IMR-90 (cell line): ENCODE measurements around the gene ABR. TPM values are rescaled to one million over a fixed set of nuclear protein-coding genes. Genes with fewer than 3 reads are reported as not detected.

Experiments
- ATAC-seq: fragments of 200-7000 bp; cut with Tn5 transposase; 2 replicates; pipeline ENCODE4 v1.9.1; 2020; ENCODE audit warnings: low read depth, mild to moderate bottlenecking, moderate library complexity
- BruUV-seq: library from RNA; stranded (reverse); fragments of 400-500 nt; replicated peaks from 2 replicates; lab custom pipeline; 2021; lab: Mats Ljungman, UMichigan
- CTCF ChIA-PET: fragments of 300-600 bp; formaldehyde crosslinking; extraction: SDS; loops from one replicate; lab custom pipeline; 2021; ENCODE audit warnings: antibody characterized with exemption; lab: Yijun Ruan, JAX
- POLR2A ChIA-PET: fragments of 300-600 bp; sonication (Branson Sonifier 250); formaldehyde crosslinking; loops from one replicate; lab custom pipeline; 2022; ENCODE audit warnings: antibody characterized with exemption; ENCODE audit not compliant: unreplicated experiment; lab: Charles Lee
- DNase-seq: peaks from one replicate; pipeline ENCODE4 v3.0.0; 2013
- H2AFZ ChIP-seq: replicated peaks from 2 replicates; pipeline ENCODE3; 2013; ENCODE audit warnings: low read length, mild to moderate bottlenecking; ENCODE audit not compliant: poor library complexity
- H2AK5ac ChIP-seq: 2 replicates; pipeline ENCODE4 v1.6.1; 2013; ENCODE audit warnings: low read depth, low read length, inconsistent platforms
- H2AK9ac ChIP-seq: replicated peaks from 2 replicates; pipeline ENCODE3; 2013; ENCODE audit warnings: mild to moderate bottlenecking, low read depth, low read length, moderate library complexity; ENCODE audit not compliant: poor library complexity
- H2BK120ac ChIP-seq: 2 replicates; pipeline ENCODE4 v1.6.1; 2013; ENCODE audit warnings: low read depth, low read length, inconsistent platforms
- H2BK15ac ChIP-seq: 3 replicates; pipeline ENCODE4 v1.6.1; 2013; ENCODE audit warnings: low read depth, low read length, inconsistent platforms
- H2BK20ac ChIP-seq: 2 replicates; pipeline ENCODE4 v1.6.1; 2013; ENCODE audit warnings: low read depth, mild to moderate bottlenecking, inconsistent platforms, low read length, moderate library complexity
- H2BK5ac ChIP-seq: 2 replicates; pipeline ENCODE4 v1.6.1; 2013; ENCODE audit warnings: mild to moderate bottlenecking, low read depth, low read length, inconsistent platforms; ENCODE audit not compliant: poor library complexity, severe bottlenecking
- H3K14ac ChIP-seq: replicated peaks from 2 replicates; pipeline ENCODE4 v1.6.1; 2013; ENCODE audit warnings: low read depth, low read length, inconsistent platforms
- H3K18ac ChIP-seq: 2 replicates; pipeline ENCODE4 v1.6.1; 2013; ENCODE audit warnings: low read depth, low read length, control low read depth
- H3K23ac ChIP-seq: 2 replicates; pipeline ENCODE4 v1.6.1; 2013; ENCODE audit warnings: low read depth, low read length, inconsistent platforms
- H3K27ac ChIP-seq: 2 replicates; pipeline ENCODE4 v1.5.1; 2013; ENCODE audit warnings: mild to moderate bottlenecking, control low read depth, low read length; ENCODE audit not compliant: insufficient read depth
- H3K27me3 ChIP-seq: 2 replicates; pipeline ENCODE4 v1.6.1; 2013; ENCODE audit warnings: low read length; ENCODE audit not compliant: control insufficient read depth, insufficient read depth
- H3K36me3 ChIP-seq: 2 replicates; pipeline ENCODE4 v1.6.1; 2013; ENCODE audit warnings: low read length, mixed read lengths; ENCODE audit not compliant: control insufficient read depth, insufficient read depth
- H3K4ac ChIP-seq: 2 replicates; pipeline ENCODE4 v1.6.1; 2013; ENCODE audit warnings: low read depth, low read length, inconsistent platforms
- H3K4me1 ChIP-seq: 2 replicates; pipeline ENCODE4 v1.6.1; 2013; ENCODE audit warnings: low read length, mixed read lengths; ENCODE audit not compliant: control insufficient read depth, insufficient read depth
- H3K4me2 ChIP-seq: 2 replicates; pipeline ENCODE4 v1.6.1; 2013; ENCODE audit warnings: low read depth, mild to moderate bottlenecking, control low read depth, low read length, moderate library complexity
- H3K4me3 ChIP-seq: 2 replicates; pipeline ENCODE4 v1.5.1; 2013; ENCODE audit warnings: low read depth, mild to moderate bottlenecking, control low read depth, low read length, moderate library complexity; ENCODE audit not compliant: insufficient read depth
- H3K56ac ChIP-seq: 2 replicates; pipeline ENCODE4 v1.6.1; 2013; ENCODE audit warnings: low read length, inconsistent platforms; ENCODE audit not compliant: insufficient read depth; ENCODE audit errors: extremely low read depth
- H3K79me1 ChIP-seq, 2 experiments: 2 replicates each; pipeline ENCODE4 v1.6.1; 2013; ENCODE audit warnings: low read length in 2 of 2, inconsistent platforms in 1 of 2, low read depth in 1 of 2
- H3K9ac ChIP-seq: 2 replicates; pipeline ENCODE4 v1.6.1; 2013; ENCODE audit warnings: low read depth, low read length, control low read depth
- H3K9me1 ChIP-seq: 2 replicates; pipeline ENCODE4 v1.6.1; 2013; ENCODE audit warnings: low read length, inconsistent platforms; ENCODE audit not compliant: insufficient read depth
- H3K9me3 ChIP-seq: 2 replicates; pipeline ENCODE4 v1.6.1; 2013; ENCODE audit warnings: low read length; ENCODE audit not compliant: control insufficient read depth, insufficient read depth
- H4K20me1 ChIP-seq: 2 replicates; pipeline ENCODE4 v1.6.1; 2013; ENCODE audit warnings: low read length, inconsistent platforms; ENCODE audit not compliant: insufficient read depth
- H4K5ac ChIP-seq: 2 replicates; pipeline ENCODE4 v1.6.1; 2013; ENCODE audit warnings: mild to moderate bottlenecking, low read depth, low read length, control low read depth
- H4K8ac ChIP-seq, 2 experiments: 2 replicates each; pipeline ENCODE4 v1.6.1; 2013; ENCODE audit warnings: low read depth in 2 of 2, low read length in 2 of 2, control low read depth in 1 of 2, inconsistent platforms in 1 of 2
- H4K91ac ChIP-seq: 2 replicates; pipeline ENCODE4 v1.6.1; 2013; ENCODE audit warnings: low read depth, low read length, inconsistent platforms; ENCODE audit not compliant: insufficient read depth
- BHLHE40 ChIP-seq: fragments of 150-350 bp; IDR thresholded peaks from 2 replicates; pipeline ENCODE4 v1.6.1; 2016; ENCODE audit warnings: mild to moderate bottlenecking, low read depth, low read length
- CEBPB ChIP-seq: IDR thresholded peaks from 2 replicates; pipeline ENCODE4 v1.6.1; 2012; ENCODE audit warnings: low read depth, low read length, improper control_type of control experiment
- CHD1 ChIP-seq: IDR thresholded peaks from 2 replicates; pipeline ENCODE4 v1.6.1; 2012; ENCODE audit warnings: low read depth, low read length, improper control_type of control experiment
- NFE2L2 ChIP-seq: fragments of 150-350 bp; IDR thresholded peaks from 2 replicates; pipeline ENCODE4 v1.6.1; 2016; ENCODE audit warnings: low read depth, mild to moderate bottlenecking, low read length
- POLR2A ChIP-seq: IDR thresholded peaks from 2 replicates; pipeline ENCODE4 v1.6.1; 2012; ENCODE audit warnings: mild to moderate bottlenecking, low read depth, low read length
- RAD21 ChIP-seq: IDR thresholded peaks from 2 replicates; pipeline ENCODE4 v1.6.1; 2012; ENCODE audit warnings: low read length, improper control_type of control experiment
- SMC3 ChIP-seq: fragments of 150-350 bp; IDR thresholded peaks from 2 replicates; pipeline ENCODE4 v1.6.1; 2016; ENCODE audit warnings: low read depth, mild to moderate bottlenecking, antibody characterized with exemption, low read length, moderate library complexity
- WGBS, 2 experiments: methylation state at CpG; one replicate each; pipeline versions ENCODE4 v1.1.5 to v1.1.7; 2013; ENCODE audit warnings: missing lambda C conversion rate in 2 of 2; ENCODE audit not compliant: insufficient read length in 1 of 2; ENCODE audit errors: extremely low coverage in 2 of 2; 5-methylcytosine and 5-hydroxymethylcytosine counted together
- dilution Hi-C: fragments of 300-500 bp; cut with HindIII; formaldehyde crosslinking; loops from one replicate; pipeline ENCODE4 v1.14.3; 2018; ENCODE audit warnings: low sequenced_read_pairs; ENCODE audit not compliant: unreplicated experiment
- in situ Hi-C: fragments of 300-500 bp; cut with MboI; formaldehyde crosslinking; loops from 3 replicates; pipeline ENCODE4 v1.14.3; 2019; ENCODE audit warnings: low sequenced_read_pairs, inconsistent platforms, mixed read lengths
- intact Hi-C: fragments of 100-400 bp; cut with micrococcal nuclease; formaldehyde crosslinking; loops from 2 replicates; pipeline ENCODE4 v1.10.0; 2022
- polyA plus RNA-seq, 3 experiments: library from polyadenylated mRNA; depleted of rRNA; stranded (reverse); fragments of >200 nt; gene quantifications; 2 replicates each; pipeline ENCODE4 v1.2.3, GENCODE V29; 2012; ENCODE audit warnings: low replicate concordance in 1 of 3
- total RNA-seq: library from RNA; depleted of rRNA; stranded (reverse); fragments of >200 nt; gene quantifications from 2 replicates; pipeline ENCODE4 v1.2.3, GENCODE V29; 2012
- TF ChIP-seq, protein P1 (sequence below): fragments of 150-350 bp; IDR thresholded peaks from 2 replicates; pipeline ENCODE4 v1.6.1; 2016; ENCODE audit warnings: low read depth, mild to moderate bottlenecking, low read length, moderate library complexity, borderline replicate concordance
- TF ChIP-seq, protein P2 (sequence below): conservative IDR thresholded peaks from 2 replicates; pipeline ENCODE4 v1.5.1; 2012; ENCODE audit warnings: mild to moderate bottlenecking, low read depth, low read length, improper control_type of control experiment

The ABR gene
- total and polyA plus RNA-seq, 2 of the 4 experiments (the other 2 are of a cell fraction) = 28.3 to 79.7 TPM

DNA sequence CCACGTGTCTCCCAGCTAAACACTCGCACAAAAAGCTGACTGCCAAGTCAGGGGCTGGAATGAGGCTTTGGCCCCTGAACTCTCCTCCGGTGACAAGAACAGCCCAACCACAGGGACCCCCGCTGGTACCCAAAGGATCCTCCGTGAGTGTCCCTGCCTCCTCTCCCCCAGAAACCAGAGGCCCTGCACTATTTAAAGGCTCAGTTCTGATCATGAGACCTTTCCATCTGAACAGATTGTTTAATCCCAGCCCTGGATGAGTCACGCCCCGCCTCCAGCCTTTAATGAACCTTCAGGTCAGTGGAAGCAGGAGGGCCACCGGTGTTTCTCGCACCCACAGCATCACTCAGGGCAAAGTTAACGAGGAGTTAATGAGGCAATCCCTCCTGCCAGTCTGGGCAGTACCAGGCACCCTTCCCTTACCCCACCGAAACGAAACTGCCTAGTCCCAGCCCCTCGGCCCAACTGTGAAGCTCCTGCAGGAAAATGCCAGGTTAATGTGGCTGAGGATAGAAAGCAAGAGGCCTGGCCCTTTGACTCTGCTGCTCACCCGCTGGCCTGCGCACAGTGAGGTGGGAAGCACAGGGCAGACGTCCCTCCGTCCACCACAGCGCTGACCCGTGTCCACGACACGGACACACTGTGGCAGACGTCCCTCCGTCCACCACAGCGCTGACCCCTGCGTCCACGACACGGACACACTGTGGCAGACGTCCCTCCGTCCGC, 150.4 kb downstream of the ABR start (continued):
- peak; percentile 14; the same call in 1 of the 2 replicates for TF ChIP-seq CEBPB
- peak; percentile 53; the same call in 1 of the 2 replicates for TF ChIP-seq BHLHE40
- TF ChIP-seq, protein P1, sequence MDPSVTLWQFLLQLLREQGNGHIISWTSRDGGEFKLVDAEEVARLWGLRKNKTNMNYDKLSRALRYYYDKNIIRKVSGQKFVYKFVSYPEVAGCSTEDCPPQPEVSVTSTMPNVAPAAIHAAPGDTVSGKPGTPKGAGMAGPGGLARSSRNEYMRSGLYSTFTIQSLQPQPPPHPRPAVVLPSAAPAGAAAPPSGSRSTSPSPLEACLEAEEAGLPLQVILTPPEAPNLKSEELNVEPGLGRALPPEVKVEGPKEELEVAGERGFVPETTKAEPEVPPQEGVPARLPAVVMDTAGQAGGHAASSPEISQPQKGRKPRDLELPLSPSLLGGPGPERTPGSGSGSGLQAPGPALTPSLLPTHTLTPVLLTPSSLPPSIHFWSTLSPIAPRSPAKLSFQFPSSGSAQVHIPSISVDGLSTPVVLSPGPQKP = no peak

DNA sequence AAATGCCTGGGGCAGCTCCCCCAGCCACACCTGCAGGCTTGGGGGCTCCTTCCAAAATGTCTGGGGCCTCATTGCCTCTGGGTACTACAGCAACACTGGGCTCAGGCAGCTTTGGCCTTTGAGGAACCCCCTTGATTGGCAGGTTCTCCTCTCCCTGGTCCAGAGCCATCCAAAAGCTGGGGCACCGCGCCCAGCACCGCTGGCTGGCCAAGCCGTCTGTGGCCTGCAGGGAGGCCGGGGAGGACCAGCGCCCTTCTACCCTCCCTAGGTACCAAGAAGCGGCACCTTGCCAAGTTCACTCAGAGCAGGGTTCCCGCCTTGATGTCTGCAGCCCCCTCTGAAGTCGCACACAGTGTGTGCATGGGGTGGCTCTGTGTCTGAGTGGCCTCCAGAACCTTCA, 152.7 kb downstream of the ABR start:
- in situ Hi-C loops = no loop called here

More for the DNA sequence above, 152.7 kb downstream of the ABR start:
- no peak overlapping the region for H3K4me2 ChIP-seq
- no peaks in the 10 kb centered on the region for H3K27me3 ChIP-seq
- H4K8ac ChIP-seq = no peak overlapping the region
- H3K4me3 ChIP-seq = no peak overlapping the region
- dilution Hi-C loops (no loop called here), intact Hi-C loops (no loop called here)
- peaks cover 21% of the 10 kb centered on the region for H3K4me1 ChIP-seq
- H3K18ac ChIP-seq = no peak overlapping the region
- no peaks in the 10 kb centered on the region for H3K9me3 ChIP-seq
- ChIA-PET CTCF (no interaction called here), POLR2A (no interaction called here)
- TF ChIP-seq BHLHE40 (no peak), CHD1 (no peak), SMC3 (no peak), NFE2L2 (no peak), RAD21 (no peak), POLR2A (no peak)
- TF ChIP-seq, protein P1 = no peak
- TF ChIP-seq, protein P2, sequence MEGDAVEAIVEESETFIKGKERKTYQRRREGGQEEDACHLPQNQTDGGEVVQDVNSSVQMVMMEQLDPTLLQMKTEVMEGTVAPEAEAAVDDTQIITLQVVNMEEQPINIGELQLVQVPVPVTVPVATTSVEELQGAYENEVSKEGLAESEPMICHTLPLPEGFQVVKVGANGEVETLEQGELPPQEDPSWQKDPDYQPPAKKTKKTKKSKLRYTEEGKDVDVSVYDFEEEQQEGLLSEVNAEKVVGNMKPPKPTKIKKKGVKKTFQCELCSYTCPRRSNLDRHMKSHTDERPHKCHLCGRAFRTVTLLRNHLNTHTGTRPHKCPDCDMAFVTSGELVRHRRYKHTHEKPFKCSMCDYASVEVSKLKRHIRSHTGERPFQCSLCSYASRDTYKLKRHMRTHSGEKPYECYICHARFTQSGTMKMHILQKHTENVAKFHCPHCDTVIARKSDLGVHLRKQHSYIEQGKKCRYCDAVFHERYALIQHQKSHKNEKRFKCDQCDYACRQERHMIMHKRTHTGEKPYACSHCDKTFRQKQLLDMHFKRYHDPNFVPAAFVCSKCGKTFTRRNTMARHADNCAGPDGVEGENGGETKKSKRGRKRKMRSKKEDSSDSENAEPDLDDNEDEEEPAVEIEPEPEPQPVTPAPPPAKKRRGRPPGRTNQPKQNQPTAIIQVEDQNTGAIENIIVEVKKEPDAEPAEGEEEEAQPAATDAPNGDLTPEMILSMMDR = no peak
- no peak overlapping the region for H3K4ac ChIP-seq
- ATAC-seq (no peak), DNase-seq (no peak)
- H3K27ac ChIP-seq = no peak overlapping the region
- H2BK20ac ChIP-seq = no peak overlapping the region
- no peak overlapping the region for H3K14ac ChIP-seq
- H2BK15ac ChIP-seq = no peak overlapping the region
- no CpG with 5 or more reads among the region's 9 CpGs for WGBS, 2 experiments
- no peak overlapping the region for H3K56ac ChIP-seq
- H2AK9ac ChIP-seq = no peak overlapping the region
- no peak overlapping the region for H3K23ac ChIP-seq
- peaks cover 21% of the 10 kb centered on the region for H4K20me1 ChIP-seq
- H3K9ac ChIP-seq = no peak overlapping the region
- H2AK5ac ChIP-seq = no peak overlapping the region
- H4K91ac ChIP-seq = no peak overlapping the region
- H2AFZ ChIP-seq = no peak overlapping the region
- no peaks in the 10 kb centered on the region; the same call in 1 of the 2 replicates for H3K36me3 ChIP-seq
- peaks cover 13% of the 10 kb centered on the region for H3K9me1 ChIP-seq
- H3K79me1 ChIP-seq = peaks cover 0 to 36% of the 10 kb centered on the region in 2 experiments; a peak in 3 of 4 replicates
- no peak overlapping the region for H4K5ac ChIP-seq
- BruUV-seq = no TSS peak
- no peak overlapping the region for H2BK5ac ChIP-seq
- no peak overlapping the region for H2BK120ac ChIP-seq
